Measurements from ENCODE around the gene CDK14.

Gene CDK14

DNA sequence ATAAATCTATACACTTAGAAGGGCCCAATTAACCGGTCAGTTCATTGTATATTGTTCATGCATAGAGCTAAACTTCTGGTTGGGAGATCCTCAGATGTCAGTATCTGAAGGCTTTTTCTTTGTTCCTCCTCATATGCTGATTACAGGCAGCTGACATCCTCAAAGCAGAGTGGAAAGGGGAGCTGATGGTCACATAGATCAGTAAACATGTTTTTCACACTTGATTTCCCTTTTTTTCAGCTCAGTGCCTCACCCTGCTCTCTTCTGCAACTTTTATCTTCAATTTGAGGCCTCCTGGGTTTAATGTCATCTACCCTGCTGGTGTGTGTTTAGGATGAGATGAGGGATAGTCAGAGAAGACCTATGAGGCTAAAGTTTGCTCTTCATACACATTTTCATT is 370.2 kb downstream of the CDK14 start:
- TF ChIP-seq, protein P1, sequence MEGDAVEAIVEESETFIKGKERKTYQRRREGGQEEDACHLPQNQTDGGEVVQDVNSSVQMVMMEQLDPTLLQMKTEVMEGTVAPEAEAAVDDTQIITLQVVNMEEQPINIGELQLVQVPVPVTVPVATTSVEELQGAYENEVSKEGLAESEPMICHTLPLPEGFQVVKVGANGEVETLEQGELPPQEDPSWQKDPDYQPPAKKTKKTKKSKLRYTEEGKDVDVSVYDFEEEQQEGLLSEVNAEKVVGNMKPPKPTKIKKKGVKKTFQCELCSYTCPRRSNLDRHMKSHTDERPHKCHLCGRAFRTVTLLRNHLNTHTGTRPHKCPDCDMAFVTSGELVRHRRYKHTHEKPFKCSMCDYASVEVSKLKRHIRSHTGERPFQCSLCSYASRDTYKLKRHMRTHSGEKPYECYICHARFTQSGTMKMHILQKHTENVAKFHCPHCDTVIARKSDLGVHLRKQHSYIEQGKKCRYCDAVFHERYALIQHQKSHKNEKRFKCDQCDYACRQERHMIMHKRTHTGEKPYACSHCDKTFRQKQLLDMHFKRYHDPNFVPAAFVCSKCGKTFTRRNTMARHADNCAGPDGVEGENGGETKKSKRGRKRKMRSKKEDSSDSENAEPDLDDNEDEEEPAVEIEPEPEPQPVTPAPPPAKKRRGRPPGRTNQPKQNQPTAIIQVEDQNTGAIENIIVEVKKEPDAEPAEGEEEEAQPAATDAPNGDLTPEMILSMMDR (IDR thresholded peaks at IDR 0.05; ENCODE audit: low read depth, low read length, missing control alignments), result no peak
- no peak for DNase-seq (ENCODE audit: extremely low read depth, low read depth)
- H3K4me3 ChIP-seq (replicated peaks; ENCODE audit: low read depth, low read length), result no peak overlapping the region

DNA sequence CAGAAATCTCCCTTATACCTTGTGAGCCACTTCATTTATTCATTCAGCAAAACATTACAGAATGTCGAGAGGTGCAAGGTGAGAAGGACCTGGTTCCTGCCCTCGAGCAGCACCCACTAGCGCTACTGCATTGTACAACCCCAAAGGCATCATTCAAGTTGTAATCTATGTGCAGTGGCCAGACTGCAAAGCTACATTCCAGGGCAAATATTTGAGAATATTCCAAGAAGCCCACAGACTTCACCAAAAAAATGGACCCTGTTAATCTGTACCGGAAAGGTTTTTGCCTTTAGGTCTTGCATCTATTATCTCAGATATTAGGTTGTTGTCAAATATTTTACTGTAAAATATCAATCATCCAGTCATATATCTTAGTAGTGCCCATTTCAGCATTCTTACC is 372.8 kb downstream of the CDK14 start:
- TF ChIP-seq, protein P1 (IDR thresholded peaks at IDR 0.05; ENCODE audit: low read depth, low read length, missing control alignments), result no peak
- H3K4me3 ChIP-seq (replicated peaks; ENCODE audit: low read depth, low read length), result no peak overlapping the region
- no peak for DNase-seq (ENCODE audit: extremely low read depth, low read depth)

DNA sequence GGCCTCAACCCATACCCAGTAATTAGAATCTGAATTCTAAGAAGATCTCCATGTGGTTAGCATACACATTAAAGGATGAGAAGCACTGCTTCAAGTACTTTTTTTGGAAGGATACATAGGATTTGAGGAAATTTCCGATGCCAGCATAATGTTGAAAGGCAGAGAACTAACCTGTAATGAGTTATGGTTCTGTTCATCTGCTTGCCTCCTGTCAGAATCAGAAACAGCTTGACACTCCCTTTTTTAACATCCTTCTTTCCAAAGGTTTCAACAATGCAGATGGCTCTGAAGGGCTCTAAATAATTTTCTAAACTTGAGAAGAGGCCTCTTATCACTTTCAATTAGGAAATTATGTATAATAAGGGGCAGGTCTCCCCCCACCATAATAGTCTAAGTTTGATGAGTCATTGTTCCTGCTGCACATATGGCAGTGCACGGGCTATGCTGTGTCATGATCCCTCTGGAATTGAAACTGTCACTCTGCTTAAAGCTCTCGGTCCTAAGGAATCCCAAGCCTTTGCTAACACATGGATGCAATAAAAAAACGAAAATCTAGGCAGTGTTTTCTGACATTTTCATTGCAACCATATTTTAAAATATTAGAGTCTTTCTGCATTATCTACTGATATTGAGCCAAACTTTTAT is 376.9 kb downstream of the CDK14 start:
- H3K4me3 ChIP-seq (replicated peaks; ENCODE audit: low read depth, low read length), result no peak overlapping the region
- peak; percentile 61 for DNase-seq (ENCODE audit: extremely low read depth, low read depth)
- TF ChIP-seq, protein P1 (IDR thresholded peaks at IDR 0.05; ENCODE audit: low read depth, low read length, missing control alignments), result no peak

DNA sequence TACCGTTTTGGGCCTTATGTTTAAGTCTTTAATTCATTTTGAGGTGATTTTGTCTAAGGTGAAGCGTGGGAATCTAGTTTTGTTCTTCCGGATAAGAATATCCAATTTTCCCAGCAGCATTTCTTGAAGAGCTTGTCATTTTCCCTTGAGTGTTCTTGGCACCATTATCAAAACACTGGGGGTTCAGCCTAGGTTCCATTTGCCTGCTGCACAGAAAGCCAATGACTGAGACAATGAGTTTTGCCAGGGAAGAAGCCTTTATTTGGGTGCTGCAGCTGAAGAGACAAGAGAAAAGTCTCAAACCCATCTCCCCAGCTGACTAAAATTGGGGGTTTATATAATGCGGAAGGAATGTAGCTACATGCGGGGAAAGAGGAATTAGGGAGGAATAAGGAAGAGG is 380.9 kb downstream of the CDK14 start:
- TF ChIP-seq, protein P1 (IDR thresholded peaks at IDR 0.05; ENCODE audit: low read depth, low read length, missing control alignments), result no peak
- no peak overlapping the region for H3K4me3 ChIP-seq (replicated peaks; ENCODE audit: low read depth, low read length)
- DNase-seq (ENCODE audit: extremely low read depth, low read depth), result no peak

DNA sequence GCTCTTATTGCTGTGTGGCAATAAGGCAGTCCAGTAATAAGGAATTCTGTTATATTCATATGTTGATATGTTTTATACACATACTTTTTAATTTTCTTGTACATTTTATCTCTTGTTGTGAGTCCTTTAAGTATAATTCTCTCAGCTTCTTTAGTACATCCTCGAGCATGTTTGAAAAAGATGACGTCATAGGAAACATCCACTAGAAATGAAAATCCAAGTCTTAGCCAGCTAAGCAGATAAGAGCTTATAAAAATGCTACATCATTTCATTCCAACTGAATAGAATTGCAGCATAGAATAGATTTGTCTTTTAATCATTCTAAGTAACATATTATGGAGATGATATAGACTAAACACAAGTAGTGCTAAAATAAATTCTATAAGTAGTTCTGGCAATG is 384.4 kb downstream of the CDK14 start:
- TF ChIP-seq, protein P1 (IDR thresholded peaks at IDR 0.05; ENCODE audit: low read depth, low read length, missing control alignments), result no peak
- no peak for DNase-seq (ENCODE audit: extremely low read depth, low read depth)
- no peak overlapping the region for H3K4me3 ChIP-seq (replicated peaks; ENCODE audit: low read depth, low read length)

DNA sequence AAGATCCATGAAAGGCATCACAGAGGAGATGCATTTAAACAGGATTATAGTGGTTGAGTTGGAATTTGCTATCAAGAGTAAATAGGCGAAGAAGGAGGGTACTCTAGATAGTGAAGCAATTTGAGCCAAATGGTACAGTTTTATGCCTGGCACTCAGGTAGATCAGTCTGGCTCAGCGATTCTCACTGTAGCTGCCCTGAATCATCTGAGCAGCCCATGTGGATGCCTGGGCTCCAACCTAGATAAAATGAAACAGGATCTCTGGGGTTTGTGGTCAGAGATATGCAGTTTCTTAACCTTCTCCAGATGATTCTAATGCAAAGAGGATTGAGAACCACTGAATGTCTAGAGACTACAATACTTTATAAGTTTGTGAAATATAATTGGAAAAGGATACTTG is 386.1 kb downstream of the CDK14 start:
- H3K4me3 ChIP-seq (replicated peaks; ENCODE audit: low read depth, low read length), result no peak overlapping the region
- no peak for DNase-seq (ENCODE audit: extremely low read depth, low read depth)
- TF ChIP-seq, protein P1 (IDR thresholded peaks at IDR 0.05; ENCODE audit: low read depth, low read length, missing control alignments), result no peak

DNA sequence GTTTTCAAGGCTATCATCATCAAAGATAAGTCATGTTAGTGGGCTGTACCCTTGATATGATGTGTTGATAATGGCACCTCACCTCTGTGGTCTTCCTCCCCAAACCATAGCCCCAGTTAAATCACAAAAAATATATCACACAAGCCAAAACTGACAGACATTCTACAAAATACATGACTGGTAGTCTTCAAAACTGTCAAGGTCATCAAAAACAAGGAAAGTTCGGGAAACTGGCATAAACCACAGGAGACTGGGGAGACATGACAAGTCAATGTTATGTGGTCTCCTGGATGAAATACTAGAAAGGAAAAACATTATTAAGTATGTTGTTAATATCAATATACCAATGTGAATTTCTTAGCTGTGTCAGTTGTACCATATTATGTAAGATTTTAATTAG is 388.6 kb downstream of the CDK14 start:
- H3K4me3 ChIP-seq (replicated peaks; ENCODE audit: low read depth, low read length), result no peak overlapping the region
- TF ChIP-seq, protein P1 (IDR thresholded peaks at IDR 0.05; ENCODE audit: low read depth, low read length, missing control alignments), result no peak
- DNase-seq (ENCODE audit: extremely low read depth, low read depth), result no peak
